Brain microvascular endothelial cell (primary cell): ENCODE results near the gene OR1I1.
A peak's percentile ranks its signal among the peaks of the same experiment; 100 is the strongest.
"Not testable (repeated sequence)": the region's sequence is repeated elsewhere in the genome, so short reads cannot be mapped to it uniquely, and the experiment has no call there.

Experiments used
- DNase-seq: peaks from one replicate; pipeline ENCODE4 v3.0.0-alpha.2; 2020
- H3K27ac ChIP-seq: fragments of 250-450 bp; sonication (Bioruptor Pico); 2 replicates; pipeline ENCODE4 v1.5.1; 2020; ENCODE audit warnings: mild to moderate bottlenecking, moderate library complexity
- H3K27me3 ChIP-seq: fragments of 250-450 bp; sonication (Bioruptor Pico); replicated peaks from 2 replicates; pipeline ENCODE4 v1.5.1; 2020; ENCODE audit warnings: mild to moderate bottlenecking
- H3K36me3 ChIP-seq: fragments of 250-450 bp; sonication (Bioruptor Pico); replicated peaks from 2 replicates; pipeline ENCODE4 v1.5.1; 2020; ENCODE audit warnings: mild to moderate bottlenecking
- H3K4me3 ChIP-seq: 2 replicates; pipeline ENCODE4 v1.5.1; 2011; ENCODE audit warnings: low read depth, mild to moderate bottlenecking, control low read depth, low read length, moderate library complexity
- CTCF ChIP-seq: IDR thresholded peaks from 2 replicates; pipeline ENCODE4 v1.5.1; 2011; ENCODE audit warnings: low read depth, mild to moderate bottlenecking, moderate library complexity, low read length, control low read depth, inconsistent platforms; ENCODE audit errors: missing control alignments
- in situ Hi-C: cut with HindIII; loops from 2 replicates; pipeline ENCODE4 v1.10.0; 2017; ENCODE audit warnings: low sequenced_read_pairs, low pct_ligation_motif_present

The OR1I1 gene

GRCh38 chr19:15091918-15092753 is 10.1 kb downstream of the OR1I1 start:
- Histone ChIP-seq H3K27ac (no peak overlapping the region), H3K4me3 (no peak overlapping the region), H3K27me3 (no peaks in the 10 kb centered on the region), H3K36me3 (no peaks in the 10 kb centered on the region)
- in situ Hi-C loops: no loop called here
- peak; percentile 53 for DNase-seq
- TF ChIP-seq CTCF: peak; percentile 67

- Histone ChIP-seq H3K36me3 (no peaks in the 10 kb centered on the region), H3K27ac (no peak overlapping the region), H3K27me3 (no peaks in the 10 kb centered on the region), H3K4me3 (no peak overlapping the region)
- in situ Hi-C loops: no loop called here
- no peak for DNase-seq
- TF ChIP-seq CTCF: no peak
Observed at GRCh38 chr19:15093001-15093400, 11.0 kb downstream of the OR1I1 start.

- in situ Hi-C loops: no loop called here
- no peak for TF ChIP-seq CTCF
- Histone ChIP-seq H3K27ac (no peak overlapping the region), H3K4me3 (no peak overlapping the region), H3K36me3 (no peaks in the 10 kb centered on the region), H3K27me3 (no peaks in the 10 kb centered on the region)
- no peak for DNase-seq
Observed at GRCh38 chr19:15096223-15096622, 14.2 kb downstream of the OR1I1 start.

GRCh38 chr19:15097980-15098379 is 16.0 kb downstream of the OR1I1 start:
- in situ Hi-C loops, H3K36me3 ChIP-seq, DNase-seq, H3K27me3 ChIP-seq, H3K4me3 ChIP-seq, H3K27ac ChIP-seq: not testable (repeated sequence)

- H3K27me3 ChIP-seq: no peaks in the 10 kb centered on the region
- no peak overlapping the region for H3K27ac ChIP-seq
- in situ Hi-C loops: no loop called here
- DNase-seq: no peak
- no peaks in the 10 kb centered on the region for H3K36me3 ChIP-seq
- TF ChIP-seq CTCF: no peak
- H3K4me3 ChIP-seq: no peak overlapping the region
Observed at GRCh38 chr19:15098460-15098859, 16.4 kb downstream of the OR1I1 start.

GRCh38 chr19:15099017-15099582 is 17.1 kb downstream of the OR1I1 start:
- H3K4me3 ChIP-seq: no peak overlapping the region
- DNase-seq: no peak
- no peak for TF ChIP-seq CTCF
- H3K36me3 ChIP-seq: no peaks in the 10 kb centered on the region
- no peak overlapping the region for H3K27ac ChIP-seq
- H3K27me3 ChIP-seq: no peaks in the 10 kb centered on the region
- in situ Hi-C loops: no loop called here
